Memory B cell (primary cell): Measurements from ENCODE around the gene RUVBL1.

Source experiments
- ATAC-seq: fragments of 150-1000 bp; cut with Tn5 transposase; 2 replicates; pipeline ENCODE4 v1.10.0; 2021; ENCODE audit warnings: low read depth, mild to moderate bottlenecking, moderate library complexity
- DNase-seq, 2 donors: peaks; one replicate each; pipeline ENCODE4 v3.0.0; 2022; ENCODE audit warnings: low spot score in 2 of 2
- H3K27ac Mint-ChIP-seq: one replicate; pipeline ENCODE4 v1.8.0; 2022; ENCODE audit warnings: mild to moderate bottlenecking, moderate library complexity, mixed read lengths
- H3K27me3 Mint-ChIP-seq: one replicate; pipeline ENCODE4 v1.8.0; 2022; ENCODE audit warnings: mixed read lengths
- H3K36me3 Mint-ChIP-seq: one replicate; pipeline ENCODE4 v1.8.0; 2022; ENCODE audit warnings: mild to moderate bottlenecking, mixed read lengths
- H3K4me1 Mint-ChIP-seq: one replicate; pipeline ENCODE4 v1.8.0; 2022; ENCODE audit warnings: mixed read lengths
- H3K4me3 Mint-ChIP-seq: one replicate; pipeline ENCODE4 v1.8.0; 2022; ENCODE audit warnings: mild to moderate bottlenecking, moderate library complexity, mixed read lengths
- H3K9me3 Mint-ChIP-seq: one replicate; pipeline ENCODE4 v1.8.0; 2022; ENCODE audit warnings: mixed read lengths

The RUVBL1 gene

GRCh38 chr3:128074851-128075521 lies 48.6 kb downstream of the RUVBL1 start:
- Mint-ChIP-seq H3K4me1 (peaks cover 2% of the 10 kb centered on the region), H3K36me3 (peaks cover 7% of the 10 kb centered on the region), H3K27ac (no peak overlapping the region), H3K27me3 (no peaks in the 10 kb centered on the region), H3K9me3 (no peaks in the 10 kb centered on the region), H3K4me3 (peak overlapping the region; percentile 82)
- ATAC-seq (no peak), DNase-seq (no peak)

- Mint-ChIP-seq H3K9me3 (no peaks in the 10 kb centered on the region), H3K27ac (no peak overlapping the region), H3K36me3 (peaks cover 3% of the 10 kb centered on the region), H3K4me3 (no peak overlapping the region), H3K27me3 (no peaks in the 10 kb centered on the region), H3K4me1 (peaks cover 2% of the 10 kb centered on the region)
- DNase-seq (no peak), ATAC-seq (no peak)
Observed at GRCh38 chr3:128073807-128074206, 49.8 kb downstream of the RUVBL1 start.

GRCh38 chr3:128073185-128073725 lies 50.4 kb downstream of the RUVBL1 start:
- no peak for DNase-seq
- Mint-ChIP-seq H3K36me3 (peaks cover 3% of the 10 kb centered on the region), H3K4me3 (no peak overlapping the region), H3K27me3 (no peaks in the 10 kb centered on the region), H3K27ac (no peak overlapping the region), H3K4me1 (peaks cover 2% of the 10 kb centered on the region), H3K9me3 (no peaks in the 10 kb centered on the region)
- no peak for ATAC-seq

- no peak for DNase-seq
- no peak overlapping the region for H3K27ac Mint-ChIP-seq
- no peak overlapping the region for H3K4me3 Mint-ChIP-seq
- no peak for ATAC-seq
- no peaks in the 10 kb centered on the region for H3K27me3 Mint-ChIP-seq
- H3K36me3 Mint-ChIP-seq, result peaks cover 6% of the 10 kb centered on the region
- H3K9me3 Mint-ChIP-seq, result no peaks in the 10 kb centered on the region
- peaks cover 2% of the 10 kb centered on the region for H3K4me1 Mint-ChIP-seq
Observed at GRCh38 chr3:128072454-128073184, 51.0 kb downstream of the RUVBL1 start.

GRCh38 chr3:128071771-128072453 lies 51.7 kb downstream of the RUVBL1 start:
- Mint-ChIP-seq H3K27me3 (no peaks in the 10 kb centered on the region), H3K4me3 (no peak overlapping the region), H3K4me1 (peaks cover 2% of the 10 kb centered on the region), H3K36me3 (peaks cover 11% of the 10 kb centered on the region), H3K9me3 (no peaks in the 10 kb centered on the region), H3K27ac (no peak overlapping the region)
- no peak for ATAC-seq
- no peak for DNase-seq

GRCh38 chr3:128070898-128071591 lies 52.6 kb downstream of the RUVBL1 start:
- DNase-seq, result no peak
- Mint-ChIP-seq H3K4me3 (no peak overlapping the region), H3K4me1 (peaks cover 2% of the 10 kb centered on the region), H3K27me3 (no peaks in the 10 kb centered on the region), H3K27ac (no peak overlapping the region), H3K36me3 (peaks cover 14% of the 10 kb centered on the region), H3K9me3 (no peaks in the 10 kb centered on the region)
- ATAC-seq, result no peak

GRCh38 chr3:128069271-128069670 lies 54.3 kb downstream of the RUVBL1 start:
- Mint-ChIP-seq H3K27me3 (no peaks in the 10 kb centered on the region), H3K4me1 (no peaks in the 10 kb centered on the region), H3K36me3 (peaks cover 21% of the 10 kb centered on the region), H3K4me3 (no peak overlapping the region), H3K9me3 (no peaks in the 10 kb centered on the region), H3K27ac (no peak overlapping the region)
- DNase-seq (no peak), ATAC-seq (no peak)

GRCh38 chr3:128068156-128068620 lies 55.4 kb downstream of the RUVBL1 start:
- peak; percentile 44 to 46 for DNase-seq
- no peaks in the 10 kb centered on the region for H3K27me3 Mint-ChIP-seq
- H3K36me3 Mint-ChIP-seq, result peaks cover 25% of the 10 kb centered on the region
- no peaks in the 10 kb centered on the region for H3K9me3 Mint-ChIP-seq
- no peak overlapping the region for H3K27ac Mint-ChIP-seq
- peaks cover 2% of the 10 kb centered on the region for H3K4me1 Mint-ChIP-seq
- no peak overlapping the region for H3K4me3 Mint-ChIP-seq
- peak; percentile 58 for ATAC-seq

GRCh38 chr3:128067489-128067888 lies 56.1 kb downstream of the RUVBL1 start:
- no peaks in the 10 kb centered on the region for H3K9me3 Mint-ChIP-seq
- no peaks in the 10 kb centered on the region for H3K27me3 Mint-ChIP-seq
- H3K27ac Mint-ChIP-seq, result no peak overlapping the region
- peaks cover 2% of the 10 kb centered on the region for H3K4me1 Mint-ChIP-seq
- ATAC-seq (no peak), DNase-seq (no peak)
- H3K36me3 Mint-ChIP-seq, result peaks cover 29% of the 10 kb centered on the region
- no peak overlapping the region for H3K4me3 Mint-ChIP-seq

- Mint-ChIP-seq H3K36me3 (peaks cover 38% of the 10 kb centered on the region), H3K4me3 (no peak overlapping the region), H3K4me1 (peaks cover 8% of the 10 kb centered on the region), H3K27me3 (no peaks in the 10 kb centered on the region), H3K9me3 (no peaks in the 10 kb centered on the region), H3K27ac (peak overlapping the region; percentile 62)
- DNase-seq (no peak), ATAC-seq (no peak)
Observed at GRCh38 chr3:128066676-128067075, 56.9 kb downstream of the RUVBL1 start.

- ATAC-seq (no peak), DNase-seq (no peak)
- no peak overlapping the region for H3K4me3 Mint-ChIP-seq
- no peaks in the 10 kb centered on the region for H3K27me3 Mint-ChIP-seq
- H3K36me3 Mint-ChIP-seq, result peaks cover 42% of the 10 kb centered on the region
- no peaks in the 10 kb centered on the region for H3K9me3 Mint-ChIP-seq
- H3K27ac Mint-ChIP-seq, result no peak overlapping the region
- peaks cover 8% of the 10 kb centered on the region for H3K4me1 Mint-ChIP-seq
Observed at GRCh38 chr3:128066114-128066513, 57.5 kb downstream of the RUVBL1 start.

GRCh38 chr3:128064962-128065361 lies 58.6 kb downstream of the RUVBL1 start:
- H3K36me3 Mint-ChIP-seq, result peaks cover 48% of the 10 kb centered on the region
- DNase-seq, result no peak
- no peaks in the 10 kb centered on the region for H3K9me3 Mint-ChIP-seq
- no peaks in the 10 kb centered on the region for H3K27me3 Mint-ChIP-seq
- no peak overlapping the region for H3K27ac Mint-ChIP-seq
- H3K4me1 Mint-ChIP-seq, result peaks cover 8% of the 10 kb centered on the region
- no peak overlapping the region for H3K4me3 Mint-ChIP-seq
- no peak for ATAC-seq

- DNase-seq (no peak), ATAC-seq (no peak)
- peaks cover 8% of the 10 kb centered on the region for H3K4me1 Mint-ChIP-seq
- no peaks in the 10 kb centered on the region for H3K27me3 Mint-ChIP-seq
- no peaks in the 10 kb centered on the region for H3K9me3 Mint-ChIP-seq
- H3K4me3 Mint-ChIP-seq, result no peak overlapping the region
- H3K27ac Mint-ChIP-seq, result no peak overlapping the region
- peaks cover 53% of the 10 kb centered on the region for H3K36me3 Mint-ChIP-seq
Observed at GRCh38 chr3:128063865-128064264, 59.7 kb downstream of the RUVBL1 start.
